GM18907 (cell line): ENCODE measurements around the gene TRAPPC11.
"Not testable (repeated sequence)": the region's sequence is repeated elsewhere in the genome, so short reads cannot be mapped to it uniquely, and the experiment has no call there.

Experiments used
- ATAC-seq: cut with Tn5 transposase; IDR thresholded peaks from one replicate; pipeline ENCODE4 v1.9.1; 2021; ENCODE audit warnings: mild to moderate bottlenecking, moderate library complexity; ENCODE audit not compliant: unreplicated experiment

The TRAPPC11 gene

GRCh38 chr4:183659029-183659871, at the start of gene TRAPPC11, which contains the start of gene RWDD4:
TSS of gene TRAPPC11 (plus strand) at chr4:183659293. CDS start at chr4:183663868, 4,575 bp downstream.
TSS of gene RWDD4 (minus strand) at chr4:183659185. CDS start at chr4:183658952, 233 bp downstream.
- peak; percentile 99 for ATAC-seq

- ATAC-seq: no peak
Measured at GRCh38 chr4:183610033-183610432, 49.1 kb upstream of the TRAPPC11 start.

- ATAC-seq: no peak
Measured at GRCh38 chr4:183610613-183611012, 48.5 kb upstream of the TRAPPC11 start.

GRCh38 chr4:183611210-183611830, 47.8 kb upstream of the TRAPPC11 start:
- ATAC-seq: no peak

GRCh38 chr4:183612329-183613250, 46.5 kb upstream of the TRAPPC11 start:
- no peak for ATAC-seq

GRCh38 chr4:183617075-183617474, 42.0 kb upstream of the TRAPPC11 start:
- ATAC-seq: no peak

- no peak for ATAC-seq
Measured at GRCh38 chr4:183618681-183619080, 40.4 kb upstream of the TRAPPC11 start.

GRCh38 chr4:183620421-183620820, 38.7 kb upstream of the TRAPPC11 start:
- ATAC-seq: no peak

- ATAC-seq: no peak
Measured at GRCh38 chr4:183621875-183622274, 37.2 kb upstream of the TRAPPC11 start.

- ATAC-seq: no peak
Measured at GRCh38 chr4:183624548-183624947, 34.5 kb upstream of the TRAPPC11 start.

GRCh38 chr4:183626168-183626567, 32.9 kb upstream of the TRAPPC11 start:
- no peak for ATAC-seq

GRCh38 chr4:183627286-183627685, 31.8 kb upstream of the TRAPPC11 start:
- not testable (repeated sequence) for ATAC-seq

- ATAC-seq: no peak
Measured at GRCh38 chr4:183627979-183628588, 31.0 kb upstream of the TRAPPC11 start.

GRCh38 chr4:183631577-183632198, 27.4 kb upstream of the TRAPPC11 start:
- ATAC-seq: no peak

- ATAC-seq: no peak
Measured at GRCh38 chr4:183632689-183633088, 26.4 kb upstream of the TRAPPC11 start.

- ATAC-seq: no peak
Measured at GRCh38 chr4:183633476-183634400, 25.4 kb upstream of the TRAPPC11 start.

GRCh38 chr4:183635321-183635720, 23.8 kb upstream of the TRAPPC11 start:
- ATAC-seq: no peak

GRCh38 chr4:183635741-183636140, 23.4 kb upstream of the TRAPPC11 start:
- no peak for ATAC-seq

- no peak for ATAC-seq
Measured at GRCh38 chr4:183636503-183636902, 22.6 kb upstream of the TRAPPC11 start.
